AG10803 (cell line): ENCODE measurements around the gene SART1.

Experiments used
- DNase-seq: peaks from one replicate; pipeline ENCODE4 v3.0.0; 2010; ENCODE audit warnings: low read depth
- H3K4me3 ChIP-seq: 2 replicates; pipeline ENCODE4 v1.5.1; 2011; ENCODE audit warnings: mild to moderate bottlenecking, low read length, control low read depth
- CTCF ChIP-seq: conservative IDR thresholded peaks from 2 replicates; pipeline ENCODE4 v1.5.1; 2011; ENCODE audit warnings: mild to moderate bottlenecking, low read length, control low read depth, inconsistent platforms

The SART1 gene

GRCh38 chr11:65961267-65962140 lies at the start of gene SART1:
SART1 (plus strand) TSS chr11:65961734; CDS start chr11:65961781, 47 bp downstream.
- no peak for TF ChIP-seq CTCF
- H3K4me3 ChIP-seq: peak within 1 kb of the TSS; percentile 92
- DNase-seq: peak; percentile 96

GRCh38 chr11:65912845-65913244 lies 48.7 kb upstream of the SART1 start:
- no peak overlapping the region for H3K4me3 ChIP-seq
- DNase-seq: peak; percentile 68
- no peak for TF ChIP-seq CTCF

- DNase-seq: no peak
- no peak for TF ChIP-seq CTCF
- H3K4me3 ChIP-seq: peak overlapping the region; percentile 36
Measured at GRCh38 chr11:65915101-65915820, 46.3 kb upstream of the SART1 start.

- peak overlapping the region; percentile 93 for H3K4me3 ChIP-seq
- DNase-seq: peak; percentile 98
- TF ChIP-seq CTCF: no peak
Measured at GRCh38 chr11:65915821-65916251, 45.7 kb upstream of the SART1 start.

GRCh38 chr11:65916391-65916790 lies 45.1 kb upstream of the SART1 start:
- H3K4me3 ChIP-seq: peak overlapping the region; percentile 93
- TF ChIP-seq CTCF: no peak
- DNase-seq: no peak

GRCh38 chr11:65917077-65917433 lies 44.5 kb upstream of the SART1 start:
- H3K4me3 ChIP-seq: peak overlapping the region; percentile 93
- DNase-seq: no peak
- TF ChIP-seq CTCF: no peak
